Measurements from ENCODE around the gene BMPR2.

DNA sequence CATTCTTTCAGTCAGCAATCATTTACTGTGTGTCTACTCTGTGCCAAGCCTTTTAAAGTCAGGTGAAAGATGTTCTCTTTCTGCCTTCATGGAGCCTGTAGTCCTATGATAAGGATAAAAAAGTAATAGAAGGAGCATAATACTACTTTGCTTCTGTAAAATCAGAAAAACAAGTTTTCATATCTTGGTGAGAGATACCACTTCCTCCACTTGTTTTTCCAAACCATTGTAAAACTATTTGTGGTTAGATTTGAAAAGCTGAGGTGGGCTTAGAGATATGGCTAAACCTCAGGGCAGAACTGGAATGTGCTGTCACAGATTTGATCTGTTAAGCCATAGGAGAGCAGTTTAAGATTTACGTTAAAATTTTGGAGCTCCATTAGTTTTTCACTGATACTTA is 153.9 kb downstream of the BMPR2 start:
- TF ChIP-seq YY1 (IDR thresholded peaks at IDR 0.05; ENCODE audit: insufficient read depth, insufficient read length) (no peak), ZNF274 (IDR thresholded peaks at IDR 0.05; ENCODE audit: low read depth, low read length) (no peak), SUZ12 (IDR thresholded peaks at IDR 0.05; ENCODE audit: extremely low read depth, insufficient read depth, insufficient read length) (no peak)
